Vagina (tissue), 2 donors: ENCODE data around the gene TBL1X.

ENCODE experiments used
- CTCF ChIP-seq, 3 experiments: fragments of 450-650 bp in 2 of 3; fragments of 200-600 bp in 1 of 3; sonication (generic) in 1 of 3; IDR thresholded peaks; one replicate each; pipeline ENCODE4 v1.5.1; 2017 to 2019; ENCODE audit warnings: antibody characterized with exemption in 3 of 3, mild to moderate bottlenecking in 2 of 3, moderate library complexity in 2 of 3
- POLR2A ChIP-seq, 2 donors: fragments of 450-650 bp; IDR thresholded peaks; one replicate each; pipeline ENCODE4 v1.6.1; 2017; ENCODE audit warnings: antibody characterized with exemption in 2 of 2, mild to moderate bottlenecking in 2 of 2, moderate library complexity in 2 of 2

- TF ChIP-seq CTCF (IDR thresholded peaks at IDR 0.05) (no peak), POLR2A (IDR thresholded peaks at IDR 0.05) (no peak)
Measured at GRCh38 chrX:9518051-9518450, 53.2 kb downstream of the TBL1X start.
